HG03196 (cell line): ENCODE measurements around the gene ZC3H7B.

ENCODE experiments used
- ATAC-seq: cut with Tn5 transposase; IDR thresholded peaks from one replicate; pipeline ENCODE4 v1.9.1; 2021; ENCODE audit not compliant: unreplicated experiment

ZC3H7B gene

DNA sequence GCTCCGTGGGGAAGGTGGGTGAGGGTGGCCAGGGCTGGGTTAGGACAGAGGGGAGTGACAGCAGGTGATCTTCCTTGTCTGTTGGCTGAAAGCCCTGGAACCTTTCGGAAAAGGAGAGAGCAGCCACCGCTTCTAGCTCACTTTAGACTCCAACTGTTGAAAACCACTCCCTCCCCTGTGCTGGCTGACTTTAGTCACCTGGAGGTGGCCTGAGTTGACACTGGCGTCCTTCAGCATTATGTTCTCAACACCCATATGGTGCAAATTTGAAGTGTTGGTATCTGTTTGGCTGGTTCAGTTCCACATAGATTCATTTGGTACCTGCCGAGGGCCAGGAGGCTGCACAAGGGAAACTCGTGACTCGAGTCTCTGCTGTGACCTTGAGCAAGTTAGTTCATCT is 28.8 kb downstream of the ZC3H7B start:
- no peak for ATAC-seq

DNA sequence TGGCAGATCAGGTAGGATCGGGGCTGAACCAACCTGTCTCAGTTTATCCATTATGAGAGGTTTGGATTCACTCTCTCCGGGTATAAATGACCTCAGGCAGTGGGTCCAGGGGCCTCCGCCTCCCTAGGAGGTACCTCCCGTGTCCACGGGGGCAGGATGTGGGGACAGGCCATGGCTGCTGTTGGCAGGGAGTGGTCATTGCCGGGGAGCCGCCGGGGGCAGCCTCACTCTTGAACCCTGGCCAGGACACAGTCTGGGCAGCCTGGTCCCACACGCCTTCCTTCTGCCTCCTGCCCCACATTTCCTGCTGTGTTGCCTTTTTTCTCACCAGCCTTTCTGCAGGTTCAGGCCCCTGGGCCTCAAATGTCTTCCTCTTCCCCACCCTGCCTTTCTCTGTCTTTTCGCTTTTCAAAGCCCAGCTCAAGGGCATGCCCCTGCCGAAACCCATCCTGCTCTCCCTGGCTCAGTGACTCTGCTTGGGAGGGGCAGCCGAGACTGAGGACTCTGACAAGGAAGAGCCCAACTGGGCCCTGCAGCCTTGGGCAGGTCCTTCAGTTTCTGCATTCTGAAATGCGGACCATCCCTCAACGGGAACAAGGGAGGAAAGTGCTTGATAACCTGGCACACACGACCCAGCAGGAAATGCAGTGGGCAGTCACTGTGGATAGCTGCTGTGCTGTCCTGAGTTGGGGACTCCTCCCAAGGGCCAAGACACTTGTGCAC is 31.1 kb downstream of the ZC3H7B start:
- no peak for ATAC-seq

DNA sequence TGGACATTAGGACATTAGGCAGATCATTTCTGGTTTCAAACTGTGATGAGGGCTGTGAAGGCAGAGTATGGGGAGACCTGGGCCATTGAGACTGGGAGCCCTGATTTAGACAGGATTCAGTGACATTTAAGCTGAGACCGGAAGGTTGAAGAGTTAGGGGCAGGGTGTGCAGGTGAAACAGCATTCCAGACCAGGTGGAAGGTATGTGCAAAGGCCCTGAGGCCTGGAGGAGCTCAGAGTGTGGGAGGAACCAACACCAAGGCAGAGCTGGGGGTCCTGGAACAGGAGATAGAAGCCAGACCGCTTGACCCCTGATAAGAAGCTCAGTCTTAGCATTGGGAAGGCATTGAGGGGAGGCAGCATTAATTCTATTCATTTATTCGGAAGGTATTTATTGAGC is 32.5 kb downstream of the ZC3H7B start:
- ATAC-seq: no peak

DNA sequence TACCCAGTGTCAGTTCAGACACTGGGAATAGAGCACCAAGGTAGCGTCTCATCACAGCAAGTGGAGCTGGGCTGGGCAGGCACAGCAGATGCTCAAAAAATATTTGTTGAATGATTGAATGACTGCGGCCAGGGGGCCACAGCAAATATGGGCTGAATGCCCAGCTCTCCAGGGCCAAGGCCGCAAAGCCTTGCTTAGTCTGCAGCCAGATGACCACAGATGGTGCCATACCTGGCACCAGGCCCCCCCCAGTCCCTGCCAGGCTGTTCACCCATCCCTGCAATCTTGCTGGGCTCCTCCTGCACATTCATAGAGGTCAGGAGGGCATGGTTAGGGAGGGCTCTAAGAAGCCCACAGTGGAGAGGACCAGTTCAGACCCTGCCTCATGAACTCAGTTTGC is 32.9 kb downstream of the ZC3H7B start:
- ATAC-seq: no peak

DNA sequence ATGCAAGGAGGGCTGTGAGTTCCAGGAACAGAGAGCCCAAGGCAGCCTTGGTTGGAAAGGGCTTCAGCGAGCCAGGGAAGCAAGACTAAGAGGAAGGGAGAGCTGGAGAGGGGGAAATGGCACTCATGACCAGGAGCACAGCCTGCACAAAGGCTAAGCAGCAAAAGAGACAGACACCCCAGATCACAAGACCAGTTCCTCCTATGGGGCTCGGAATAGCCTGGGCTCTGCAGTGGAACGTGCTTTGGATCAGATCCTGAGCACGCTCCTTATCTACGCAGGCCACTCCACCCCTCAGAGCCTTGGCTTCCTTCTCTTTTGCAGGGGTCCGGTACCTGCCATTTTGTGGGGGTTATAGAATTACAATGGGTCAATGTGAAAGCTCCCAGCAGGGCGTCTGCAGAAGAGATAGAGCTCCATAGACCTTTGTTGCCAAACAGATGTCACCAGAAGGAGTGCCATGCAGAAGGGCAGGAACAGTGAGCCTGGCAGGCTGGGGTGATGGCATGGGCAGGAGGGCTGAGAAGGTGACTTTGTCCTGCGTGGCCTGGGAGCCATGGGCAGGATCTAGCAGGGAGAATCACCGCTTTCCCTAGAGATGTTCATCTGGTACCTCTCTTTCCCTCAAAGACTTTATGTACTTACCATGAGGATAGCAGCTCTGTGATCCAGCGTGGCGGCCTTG is 33.8 kb downstream of the ZC3H7B start:
- no peak for ATAC-seq

DNA sequence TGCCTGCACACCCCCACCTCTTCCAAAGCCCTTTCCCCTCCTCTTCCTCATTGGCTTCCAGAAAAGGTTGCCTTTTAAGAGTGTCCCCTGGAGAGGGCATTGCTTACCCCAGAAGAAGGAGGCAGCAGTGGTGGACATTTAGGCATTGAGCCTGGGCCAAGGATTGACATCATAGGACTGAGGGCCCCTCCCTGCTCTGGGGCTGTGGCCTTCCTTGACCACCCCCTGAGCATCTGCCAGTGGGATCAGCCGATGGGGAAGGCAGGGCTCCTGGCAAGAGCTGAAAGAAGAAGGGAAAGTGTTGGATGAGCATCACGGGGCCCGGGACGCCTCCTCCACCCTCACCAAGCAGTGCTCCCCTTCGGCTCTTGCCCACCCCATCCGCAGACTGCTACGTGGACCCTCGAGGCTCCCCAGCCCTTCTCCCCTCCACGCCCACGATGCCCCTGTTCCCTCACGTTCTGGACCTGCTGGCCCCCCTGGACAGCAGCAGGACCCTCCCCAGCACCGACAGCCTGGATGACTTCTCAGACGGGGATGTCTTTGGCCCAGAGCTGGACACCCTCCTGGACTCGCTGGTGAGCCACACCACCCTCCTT is 37.4 kb downstream of the ZC3H7B start:
- ATAC-seq: no peak

DNA sequence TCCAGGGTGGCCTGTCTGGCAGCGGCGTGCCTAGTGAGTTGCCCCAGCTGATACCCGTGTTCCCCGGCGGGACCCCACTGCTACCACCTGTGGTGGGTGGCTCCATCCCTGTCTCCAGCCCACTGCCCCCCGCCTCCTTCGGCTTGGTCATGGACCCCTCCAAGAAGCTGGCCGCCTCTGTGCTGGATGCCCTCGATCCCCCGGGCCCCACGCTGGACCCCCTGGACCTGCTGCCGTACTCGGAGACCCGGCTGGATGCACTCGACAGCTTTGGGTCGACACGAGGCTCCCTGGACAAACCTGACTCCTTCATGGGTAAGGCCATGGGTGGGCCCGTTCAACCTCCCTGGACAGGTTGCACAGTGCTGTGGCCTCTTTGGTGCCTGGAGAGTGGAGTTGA is 38.5 kb downstream of the ZC3H7B start:
- no peak for ATAC-seq

DNA sequence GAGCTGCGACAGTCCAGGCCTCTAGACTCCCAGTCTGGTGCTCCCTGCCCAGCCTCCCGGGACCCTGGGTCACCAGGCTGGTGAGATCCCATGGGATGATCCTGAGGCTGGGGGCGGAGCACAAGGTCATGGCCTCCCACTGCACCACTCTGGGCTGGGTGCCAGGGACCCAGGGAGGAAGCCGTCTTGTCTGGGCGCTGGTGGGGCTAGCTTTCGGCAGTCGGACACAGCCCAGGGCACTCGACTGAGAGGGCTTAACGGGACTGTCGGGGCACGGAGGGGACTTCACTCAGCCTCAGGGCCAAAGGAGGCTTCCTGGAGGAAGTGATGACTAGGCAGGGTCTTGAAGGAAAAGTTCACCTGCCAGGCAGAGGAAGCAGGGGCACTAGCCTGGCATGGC is 39.0 kb downstream of the ZC3H7B start:
- no peak for ATAC-seq

DNA sequence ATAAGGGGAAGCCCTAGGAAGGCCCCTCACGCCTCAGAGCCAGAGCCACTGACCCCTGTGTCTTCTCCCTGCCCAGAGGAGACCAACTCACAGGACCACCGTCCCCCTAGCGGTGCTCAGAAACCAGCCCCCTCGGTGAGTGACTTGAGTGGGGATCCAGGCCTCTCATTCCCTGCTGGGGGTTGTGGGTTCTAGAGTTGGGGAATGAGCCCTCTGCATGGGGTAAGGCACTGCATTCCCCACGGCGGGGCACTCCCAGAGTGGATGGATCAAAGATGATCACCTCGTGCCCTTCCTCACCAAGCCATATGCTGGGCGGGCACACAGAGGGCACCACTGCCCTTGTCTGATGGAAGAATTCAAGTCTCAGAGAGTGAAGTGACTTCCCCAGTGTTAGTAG is 39.7 kb downstream of the ZC3H7B start:
- no peak for ATAC-seq

DNA sequence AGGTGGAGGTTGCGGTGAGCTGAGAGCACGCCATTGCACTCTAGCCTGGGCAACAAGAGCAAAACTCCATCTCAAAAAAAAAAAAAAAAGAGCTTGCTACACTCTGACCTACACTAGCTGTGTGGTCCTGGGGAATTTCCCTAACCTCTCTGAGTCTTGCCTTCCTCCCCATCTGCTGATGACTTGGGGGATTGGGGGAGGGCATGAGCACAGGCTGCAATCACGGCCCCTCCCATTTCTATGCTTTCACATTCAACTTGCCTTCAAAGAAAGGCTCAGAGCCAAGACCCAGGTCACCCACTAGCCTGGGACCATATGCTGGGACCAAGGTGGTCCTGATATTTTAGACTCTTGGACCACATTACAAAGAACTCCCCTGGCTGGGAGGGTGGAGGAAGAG is 40.7 kb downstream of the ZC3H7B start:
- no peak for ATAC-seq

DNA sequence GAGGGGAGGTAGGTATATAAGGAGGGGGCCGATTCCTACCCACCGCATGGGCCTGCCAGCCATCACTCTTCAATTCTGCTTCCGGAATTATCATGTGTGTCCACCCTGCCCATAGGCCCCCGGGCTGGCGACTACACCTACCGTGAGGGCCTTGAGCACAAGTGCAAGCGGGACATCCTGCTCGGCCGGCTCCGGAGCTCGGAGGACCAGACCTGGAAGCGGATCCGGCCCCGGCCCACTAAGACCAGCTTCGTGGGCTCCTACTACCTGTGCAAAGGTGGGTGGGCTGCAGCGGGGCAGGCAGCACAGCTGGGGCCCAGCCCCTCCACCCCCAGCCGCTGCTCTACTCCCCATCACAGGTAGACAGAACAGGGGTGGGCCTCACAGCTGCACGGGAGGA is 42.0 kb downstream of the ZC3H7B start:
- no peak for ATAC-seq

DNA sequence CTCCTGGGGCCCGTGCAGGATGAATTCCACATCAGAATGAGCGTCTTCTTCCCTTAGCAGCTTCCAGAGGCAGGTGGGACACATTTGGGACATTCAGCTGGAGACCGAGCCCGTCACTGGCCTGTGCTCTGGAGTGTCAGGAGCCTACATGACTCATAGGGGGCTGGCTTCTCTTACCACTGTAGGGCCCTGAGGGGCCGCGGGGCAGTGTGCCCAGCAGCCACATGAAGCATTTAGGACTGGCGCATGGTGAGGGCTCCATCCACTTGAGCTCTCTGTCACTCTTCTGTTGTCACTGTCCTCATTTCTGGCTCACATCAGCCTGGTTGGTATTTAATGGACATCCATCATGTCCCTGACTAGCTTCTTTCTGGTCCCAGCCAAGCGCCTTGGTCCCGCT is 42.4 kb downstream of the ZC3H7B start:
- ATAC-seq: no peak

DNA sequence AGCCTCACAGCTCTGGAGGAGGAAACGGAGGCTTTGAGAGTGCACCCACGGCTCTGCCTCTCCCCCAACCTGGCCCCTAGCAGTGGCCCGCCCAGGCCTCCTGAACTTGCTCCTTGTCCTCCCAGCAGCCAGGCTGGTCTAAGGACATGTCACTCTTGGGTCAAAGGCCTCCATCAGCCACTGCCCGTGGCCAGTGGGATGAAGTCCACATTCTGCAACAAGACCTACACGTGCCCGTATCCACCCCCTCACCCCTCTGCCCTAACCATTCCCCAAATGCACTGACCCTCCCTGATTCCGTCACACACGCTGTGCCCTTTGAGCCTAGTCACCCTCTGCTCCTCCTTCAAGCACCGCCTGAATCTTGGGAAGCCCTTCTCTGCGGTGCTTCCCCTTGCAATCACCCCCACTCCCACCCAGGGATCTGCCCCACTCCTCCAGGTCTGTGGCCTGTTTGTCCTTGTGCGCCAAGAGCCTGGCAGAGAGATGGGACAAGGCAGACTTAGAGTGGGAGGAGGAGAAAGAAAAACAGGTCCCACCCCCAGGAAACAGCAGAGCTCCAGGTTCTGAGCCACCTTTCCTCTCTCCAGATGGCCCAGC is 43.0 kb downstream of the ZC3H7B start:
- ATAC-seq: no peak

DNA sequence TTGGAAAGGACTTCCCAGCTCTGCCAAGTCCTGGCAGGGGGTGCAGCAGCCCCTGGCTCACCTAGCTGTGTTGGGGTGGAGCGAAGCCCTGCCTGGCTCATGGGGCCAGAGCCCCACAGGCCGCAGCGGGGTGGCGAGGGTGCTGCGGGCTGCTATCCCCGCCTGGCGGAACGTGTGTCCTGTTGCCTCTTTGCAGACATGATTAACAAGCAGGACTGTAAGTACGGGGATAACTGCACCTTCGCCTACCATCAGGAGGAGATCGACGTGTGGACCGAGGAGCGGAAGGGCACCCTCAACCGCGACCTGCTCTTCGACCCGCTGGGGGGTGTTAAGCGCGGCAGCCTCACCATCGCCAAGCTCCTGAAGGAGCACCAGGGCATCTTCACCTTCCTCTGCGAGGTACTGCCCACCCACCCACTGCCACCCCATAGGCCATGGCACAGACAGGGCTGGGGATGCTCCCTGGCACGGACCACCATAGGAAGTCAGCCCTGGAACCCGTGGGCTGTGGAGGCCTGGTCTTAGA is 44.5 kb downstream of the ZC3H7B start:
- ATAC-seq: no peak

DNA sequence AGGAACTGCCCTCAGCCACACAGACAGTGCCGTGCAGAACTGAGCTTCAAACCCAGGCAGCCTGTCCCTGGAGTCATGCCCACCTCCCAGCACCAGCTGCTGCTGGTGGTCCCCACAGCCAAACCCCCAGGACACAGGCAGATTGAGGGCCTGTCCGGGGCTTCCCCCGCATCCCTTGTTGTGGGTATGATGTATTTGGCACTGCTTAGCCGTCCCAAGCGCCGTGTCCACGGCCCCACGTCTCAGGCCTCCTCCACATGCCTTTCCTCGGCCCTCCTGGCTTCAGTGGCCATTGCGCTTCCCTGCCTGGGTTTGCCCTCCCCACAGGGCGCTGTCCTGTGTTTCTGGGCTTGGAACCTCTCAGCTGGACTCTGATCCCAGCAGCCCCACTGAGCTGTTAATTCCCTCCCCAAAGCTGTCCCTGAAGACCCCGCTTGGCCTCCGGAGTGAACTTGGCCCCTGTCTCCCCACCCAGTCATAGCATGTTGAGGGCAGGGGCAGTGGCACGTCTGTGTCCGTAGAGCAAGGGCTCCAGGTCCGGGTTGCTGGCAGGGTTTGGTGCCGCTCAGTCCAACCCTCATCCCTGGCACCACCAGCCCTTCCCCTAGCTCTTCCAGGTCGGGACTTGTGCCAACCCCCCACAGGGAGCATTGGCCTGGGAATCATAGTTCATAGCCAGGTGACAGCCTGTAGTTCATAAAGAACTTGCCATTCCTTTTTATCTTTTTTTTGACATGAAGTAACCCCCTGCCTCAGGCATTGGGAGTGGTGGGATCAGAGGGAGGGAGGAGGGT is 45.9 kb downstream of the ZC3H7B start:
- ATAC-seq: no peak

DNA sequence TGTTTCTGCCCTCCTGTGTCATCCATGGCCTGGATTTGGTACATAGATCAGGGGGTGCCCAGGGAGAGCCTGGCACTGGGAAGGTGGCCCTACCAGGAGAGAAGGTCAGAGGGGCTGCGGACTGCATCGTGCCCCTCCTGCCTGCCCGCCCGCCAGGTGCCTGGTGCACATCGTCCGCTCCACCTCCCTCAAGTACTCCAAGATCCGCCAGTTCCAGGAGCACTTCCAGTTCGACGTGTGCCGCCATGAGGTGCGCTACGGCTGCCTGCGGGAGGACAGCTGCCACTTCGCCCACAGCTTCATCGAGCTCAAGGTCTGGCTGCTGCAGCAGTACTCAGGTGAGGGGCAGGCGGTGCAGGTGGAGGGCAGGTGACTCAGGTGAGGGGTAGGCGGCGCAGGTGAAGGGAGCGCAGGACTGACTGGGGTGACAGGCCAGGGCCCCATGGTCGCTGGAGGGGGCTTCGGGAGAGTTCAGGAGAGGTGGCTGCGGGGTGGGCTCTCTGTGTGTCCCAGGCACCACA is 47.7 kb downstream of the ZC3H7B start:
- ATAC-seq: no peak

DNA sequence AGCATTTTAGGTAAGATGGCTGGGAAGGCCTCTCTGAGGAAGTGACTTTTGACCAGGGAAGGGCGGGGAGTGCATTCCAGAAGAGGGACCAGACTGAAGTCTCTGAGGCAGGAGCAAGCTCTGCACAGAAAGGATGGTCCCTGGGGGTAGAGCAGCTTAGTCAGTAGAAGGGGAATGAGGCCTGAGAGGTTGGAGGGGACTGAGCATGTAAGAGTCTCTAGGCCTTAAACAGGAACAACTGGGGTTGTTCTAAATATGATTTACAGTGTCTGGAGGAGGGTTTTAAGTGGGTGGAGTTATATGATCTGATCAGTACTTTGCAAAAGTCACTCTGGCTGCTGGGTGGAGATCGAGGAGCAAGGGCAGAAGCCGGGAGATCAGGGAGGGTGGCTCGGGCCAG is 48.8 kb downstream of the ZC3H7B start:
- no peak for ATAC-seq

DNA sequence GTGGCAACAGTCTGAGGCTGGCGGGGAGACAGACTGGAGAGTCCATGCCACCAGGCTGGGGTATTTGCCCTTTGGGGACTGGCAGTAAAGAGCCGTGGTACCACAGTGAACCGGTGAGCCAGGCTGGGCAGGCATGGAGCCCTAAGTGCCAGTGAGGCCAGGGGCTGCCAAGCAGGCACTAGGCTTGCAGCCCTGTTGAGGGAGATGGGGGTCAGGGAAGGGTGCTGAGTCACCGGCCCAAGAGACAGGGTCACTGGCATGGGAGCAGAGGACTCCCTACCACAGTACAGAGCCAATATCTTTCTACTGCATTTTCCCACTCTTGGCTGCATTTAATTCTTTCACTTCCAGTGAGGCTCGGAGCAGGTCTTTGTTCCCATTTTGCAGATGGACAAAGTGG is 49.7 kb downstream of the ZC3H7B start:
- ATAC-seq: no peak

DNA sequence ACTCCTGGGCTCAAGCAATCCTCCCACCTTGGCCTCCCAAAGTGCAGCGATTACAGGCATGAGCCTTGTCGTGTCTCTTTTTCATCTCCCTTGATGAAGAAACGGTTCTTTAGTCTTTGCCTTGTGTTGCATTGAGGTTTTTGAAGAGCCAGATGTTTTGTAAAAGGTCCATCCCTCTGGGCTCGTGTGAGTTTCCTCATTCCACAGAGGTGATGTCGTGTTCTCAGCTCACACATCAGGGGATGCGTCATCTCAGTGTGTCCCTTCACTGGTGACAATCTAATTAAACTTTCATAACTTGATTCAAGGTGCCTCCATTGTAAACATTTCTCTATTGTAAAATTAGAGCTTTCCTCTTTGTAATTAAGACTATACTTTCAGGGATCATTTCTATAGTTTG is 50.7 kb downstream of the ZC3H7B start:
- no peak for ATAC-seq

DNA sequence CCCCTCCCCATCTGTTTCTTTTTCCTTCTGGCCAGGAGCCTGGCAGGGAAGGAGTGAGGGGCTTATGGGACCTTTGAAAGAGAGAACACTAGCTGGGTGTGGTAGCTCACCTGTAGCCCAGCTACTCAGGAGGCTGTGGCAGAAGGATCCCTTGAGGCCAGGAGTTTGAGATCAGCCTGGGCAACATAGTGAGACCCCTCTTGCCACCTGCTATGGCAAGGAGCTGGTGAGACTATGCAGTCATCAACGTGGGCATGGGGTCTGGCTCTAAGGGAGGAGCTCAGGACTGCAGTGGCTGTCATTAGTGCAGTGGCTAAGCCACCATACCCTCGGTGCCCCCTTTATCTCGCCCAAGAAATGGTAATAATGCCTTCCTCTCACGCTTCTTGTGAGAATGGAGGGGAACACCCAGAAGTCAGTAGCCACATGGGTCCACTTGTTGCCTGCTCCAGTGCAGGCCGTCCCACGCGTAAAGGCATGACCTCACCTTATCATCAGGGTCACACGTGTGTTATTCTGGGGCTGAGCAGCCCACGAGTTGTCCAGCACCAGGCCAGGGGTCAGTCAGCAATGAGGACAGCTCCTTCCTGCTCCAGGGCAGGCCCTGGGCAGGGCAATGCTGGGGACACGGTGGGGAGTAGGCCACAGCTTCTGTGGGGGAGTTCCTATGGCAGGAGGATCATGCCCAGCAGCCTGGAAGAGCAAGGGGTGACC is 52.7 kb downstream of the ZC3H7B start:
- ATAC-seq: no peak
